GM13976 (cell line): ENCODE data around the gene FBXO44.

Experiments used
- DNase-seq: peaks from one replicate; pipeline ENCODE4 v3.0.0; 2012; ENCODE audit warnings: low spot score
- in situ Hi-C: fragments of 300-500 bp; cut with MboI; formaldehyde crosslinking; loops from one replicate; pipeline ENCODE4 v1.12.0; 2022; ENCODE audit warnings: low sequenced_read_pairs, mixed read lengths, inconsistent platforms; ENCODE audit not compliant: unreplicated experiment
- TF ChIP-seq, protein P1 (sequence below): IDR thresholded peaks from 2 replicates; pipeline ENCODE4 v1.5.1; 2012; ENCODE audit warnings: borderline replicate concordance, mild to moderate bottlenecking; ENCODE audit not compliant: insufficient read depth; ENCODE audit errors: extremely low read depth, missing control alignments, control extremely low read depth

The FBXO44 gene

DNA sequence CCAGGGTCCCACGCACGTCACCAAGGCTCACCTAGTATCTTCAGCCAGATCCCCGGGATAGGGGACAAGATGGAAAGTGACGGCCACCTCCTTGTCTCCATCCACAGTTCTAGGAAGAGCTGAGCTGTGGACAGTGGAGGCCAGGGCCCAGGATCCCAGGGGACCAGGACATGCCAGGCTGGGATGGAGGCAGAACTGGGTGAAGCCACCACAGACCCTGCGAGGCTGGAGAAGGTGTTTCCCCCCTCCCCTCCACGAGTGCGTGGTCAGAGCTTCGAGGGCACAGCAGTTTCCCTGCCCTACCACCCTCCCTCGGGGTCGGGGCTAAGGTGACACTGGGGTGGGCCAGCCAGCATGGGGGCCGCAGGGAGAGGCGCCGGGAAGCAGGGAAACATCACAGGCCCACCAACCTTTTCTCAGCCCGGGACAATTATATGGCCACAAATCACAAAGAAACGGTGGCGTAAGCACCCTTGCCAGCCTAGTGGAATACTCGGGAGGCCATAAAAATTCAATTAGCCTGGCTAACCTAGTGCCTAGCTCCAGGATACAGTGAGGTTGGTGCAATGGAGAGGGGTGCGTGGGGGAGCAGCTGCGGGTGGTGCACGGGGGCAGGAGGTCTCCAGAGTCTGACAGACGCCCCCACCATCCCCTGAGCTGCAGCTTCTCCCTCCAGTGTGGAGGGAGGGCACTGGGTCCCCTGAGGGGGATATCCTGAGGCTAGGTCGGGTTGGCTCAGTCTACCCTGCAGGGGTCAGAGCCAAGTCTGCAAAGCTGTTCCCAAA lies 50.2 kb downstream of the FBXO44 start:
- no peak for DNase-seq
- TF ChIP-seq, protein P1, sequence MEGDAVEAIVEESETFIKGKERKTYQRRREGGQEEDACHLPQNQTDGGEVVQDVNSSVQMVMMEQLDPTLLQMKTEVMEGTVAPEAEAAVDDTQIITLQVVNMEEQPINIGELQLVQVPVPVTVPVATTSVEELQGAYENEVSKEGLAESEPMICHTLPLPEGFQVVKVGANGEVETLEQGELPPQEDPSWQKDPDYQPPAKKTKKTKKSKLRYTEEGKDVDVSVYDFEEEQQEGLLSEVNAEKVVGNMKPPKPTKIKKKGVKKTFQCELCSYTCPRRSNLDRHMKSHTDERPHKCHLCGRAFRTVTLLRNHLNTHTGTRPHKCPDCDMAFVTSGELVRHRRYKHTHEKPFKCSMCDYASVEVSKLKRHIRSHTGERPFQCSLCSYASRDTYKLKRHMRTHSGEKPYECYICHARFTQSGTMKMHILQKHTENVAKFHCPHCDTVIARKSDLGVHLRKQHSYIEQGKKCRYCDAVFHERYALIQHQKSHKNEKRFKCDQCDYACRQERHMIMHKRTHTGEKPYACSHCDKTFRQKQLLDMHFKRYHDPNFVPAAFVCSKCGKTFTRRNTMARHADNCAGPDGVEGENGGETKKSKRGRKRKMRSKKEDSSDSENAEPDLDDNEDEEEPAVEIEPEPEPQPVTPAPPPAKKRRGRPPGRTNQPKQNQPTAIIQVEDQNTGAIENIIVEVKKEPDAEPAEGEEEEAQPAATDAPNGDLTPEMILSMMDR, result no peak

DNA sequence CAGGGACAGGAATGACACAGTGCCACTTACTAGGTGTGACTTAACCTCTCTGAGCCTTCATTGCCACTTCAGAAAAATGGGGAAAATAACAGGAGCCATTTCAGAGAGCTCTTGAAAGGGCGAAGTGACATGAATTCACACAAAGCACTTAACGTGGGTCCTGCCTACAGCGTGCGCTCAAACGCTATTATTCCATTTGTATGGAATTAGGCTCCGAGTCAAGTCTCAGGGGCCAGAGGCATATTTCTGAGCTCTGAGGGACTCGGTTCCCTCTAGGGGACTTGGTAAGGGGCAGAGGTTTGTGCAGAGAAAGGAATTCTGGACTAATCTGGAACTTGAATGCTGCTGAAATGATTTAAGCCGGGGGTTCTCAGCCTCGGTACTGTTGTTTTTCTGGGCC lies 50.9 kb downstream of the FBXO44 start:
- TF ChIP-seq, protein P1, result no peak
- no peak for DNase-seq
- in situ Hi-C loops, result no loop called here

More for the DNA sequence above, 50.2 kb downstream of the FBXO44 start:
- in situ Hi-C loops, result no loop called here

DNA sequence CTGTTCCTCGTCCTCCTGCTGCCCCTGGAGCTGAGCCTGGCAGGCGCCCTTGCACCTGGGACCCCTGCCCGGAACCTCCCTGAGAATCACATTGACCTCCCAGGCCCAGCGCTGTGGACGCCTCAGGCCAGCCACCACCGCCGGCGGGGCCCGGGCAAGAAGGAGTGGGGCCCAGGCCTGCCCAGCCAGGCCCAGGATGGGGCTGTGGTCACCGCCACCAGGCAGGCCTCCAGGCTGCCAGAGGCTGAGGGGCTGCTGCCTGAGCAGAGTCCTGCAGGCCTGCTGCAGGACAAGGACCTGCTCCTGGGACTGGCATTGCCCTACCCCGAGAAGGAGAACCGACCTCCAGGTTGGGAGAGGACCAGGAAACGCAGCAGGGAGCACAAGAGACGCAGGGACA lies 51.6 kb downstream of the FBXO44 start:
- DNase-seq, result no peak
- in situ Hi-C loops, result no loop called here
- TF ChIP-seq, protein P1, result no peak

DNA sequence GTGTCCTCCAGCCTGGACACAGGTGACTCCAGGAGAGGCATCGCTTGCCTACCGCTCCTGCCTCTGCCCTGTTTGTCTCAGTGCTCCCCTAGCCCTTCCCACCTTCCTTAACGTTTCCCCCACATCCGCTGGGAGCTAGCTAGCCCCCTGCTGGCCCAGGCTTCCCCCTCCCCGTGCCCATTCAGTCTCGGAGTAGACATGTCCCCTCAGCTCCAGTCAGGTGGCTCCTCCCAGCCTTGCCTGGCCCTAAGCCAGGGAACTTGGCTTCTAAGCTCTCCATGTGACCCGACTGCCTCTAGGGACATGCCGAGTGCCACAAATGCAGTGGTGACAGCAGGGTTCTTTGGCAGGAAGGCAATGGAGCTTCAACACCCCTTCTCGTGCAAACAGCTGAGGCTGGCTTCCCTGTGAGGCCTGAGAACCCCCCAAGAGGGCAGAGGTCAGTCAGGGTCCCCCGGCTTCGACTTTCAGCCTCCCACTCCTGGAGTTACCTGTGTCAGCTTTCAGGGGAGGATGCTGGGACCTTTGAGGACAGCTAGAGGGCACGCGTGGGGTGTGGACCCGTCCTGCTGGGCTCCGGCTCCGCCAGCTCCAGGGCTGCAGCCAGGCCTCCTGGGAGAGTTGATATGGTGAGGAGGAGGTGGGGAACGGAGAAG lies 53.1 kb downstream of the FBXO44 start:
- DNase-seq, result no peak
- TF ChIP-seq, protein P1, result no peak
- in situ Hi-C loops, result no loop called here

DNA sequence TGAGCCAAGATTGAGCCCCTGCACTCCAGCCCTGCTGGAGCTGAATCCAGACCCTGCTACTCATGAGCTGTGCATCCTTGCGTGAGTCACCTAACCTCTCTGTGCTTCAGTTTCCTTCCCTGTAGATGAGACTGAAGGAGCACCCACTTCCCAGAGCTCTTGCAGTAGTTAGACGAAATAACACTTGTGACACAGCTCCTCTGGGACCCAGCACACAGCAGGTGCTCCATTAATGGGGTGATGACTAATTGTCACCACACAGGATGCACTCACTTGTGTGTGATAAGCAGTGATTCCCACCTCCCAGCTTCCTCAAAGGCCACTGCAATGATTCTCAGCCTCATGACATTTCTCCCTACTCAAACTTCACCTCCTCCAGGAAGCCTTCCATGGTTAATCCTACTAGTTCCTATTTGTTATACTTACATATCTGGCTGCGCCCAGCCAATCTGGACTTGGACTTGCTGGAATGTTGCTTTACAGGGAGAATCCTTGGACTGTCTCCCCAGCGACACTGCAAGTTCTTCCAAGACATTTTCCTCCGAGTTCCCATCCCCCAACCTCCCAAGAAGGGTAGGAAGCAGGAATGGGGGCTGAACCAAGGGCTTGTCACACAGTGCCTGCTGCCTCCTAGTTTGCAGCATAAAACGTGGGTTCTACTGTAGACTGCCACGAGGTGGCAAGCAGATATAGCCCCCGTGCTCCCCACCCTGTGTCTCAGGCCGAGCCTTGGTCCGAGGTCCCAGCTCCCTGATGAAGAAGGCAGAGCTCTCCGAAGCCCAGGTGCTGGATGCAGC lies 54.1 kb downstream of the FBXO44 start:
- DNase-seq, result no peak
- TF ChIP-seq, protein P1, result no peak
- in situ Hi-C loops, result no loop called here

DNA sequence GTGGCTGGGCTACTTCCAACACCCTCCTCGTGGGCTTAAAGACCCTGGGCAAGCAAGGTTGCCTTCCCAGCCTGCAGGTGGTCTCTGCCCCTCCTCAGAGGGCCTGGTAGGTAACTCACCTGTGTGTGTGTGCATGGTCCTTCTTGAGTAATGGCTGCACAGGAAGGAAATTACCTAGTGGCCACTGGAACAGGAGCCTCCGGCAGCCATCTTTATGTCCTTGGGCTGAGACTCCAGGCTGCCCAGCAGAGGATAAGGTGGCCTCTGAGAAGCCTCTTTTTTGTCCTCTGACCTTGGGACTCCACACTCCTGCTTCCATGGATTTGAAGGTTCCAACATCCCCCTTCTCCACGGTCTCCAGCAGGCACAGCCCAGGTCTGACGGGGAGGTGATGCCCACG lies 56.8 kb downstream of the FBXO44 start:
- TF ChIP-seq, protein P1, result no peak

More for the DNA sequence above, 56.8 kb downstream of the FBXO44 start:
- DNase-seq, result no peak
- in situ Hi-C loops, result loop anchor here (10.0 kb wide), 1 partner anchor 57 kb away; the partner anchor contains the start of genes FBXO2 and FBXO44
